ENCODE results near the gene HIBCH. TPM values are rescaled to one million over a fixed set of nuclear protein-coding genes. Genes with fewer than 3 reads are reported as not detected.

Gene HIBCH
- total RNA-seq, 1 experiment from 2014 or later = 21.7 TPM

GRCh38 chr2:190221429-190221828, 98.2 kb downstream of the HIBCH start:
- H3K4me3 ChIP-seq (ENCODE audit: low read depth in 2 of 2, low read length in 2 of 2) = no peak overlapping the region
- in situ Hi-C loops (cut with HindIII; ENCODE audit: low pct_unique_long_range_greater_than_20kb, low sequenced_read_pairs) (no loop called here), intact Hi-C loops (cut with micrococcal nuclease; ENCODE audit: unreplicated experiment) (no loop called here)
- CTCF ChIA-PET = no interaction called here
- ATAC-seq (no peak), DNase-seq (ENCODE audit: low read depth, low spot score) (no peak)
- no peaks in the 10 kb centered on the region for H3K27me3 ChIP-seq (ENCODE audit: control insufficient read depth, insufficient read depth, low read length)
- no TSS peak for BruUV-seq (replicated peaks)
- no peak overlapping the region for H3K27ac ChIP-seq (ENCODE audit: low read length)
- no peak for TF ChIP-seq CTCF (IDR thresholded peaks at IDR 0.05)
- no peak for TF ChIP-seq POLR2AphosphoS5 (IDR thresholded peaks at IDR 0.05; ENCODE audit: low read depth, low read length)
- TF ChIP-seq SIN3A (IDR thresholded peaks at IDR 0.05; ENCODE audit: borderline replicate concordance, insufficient read depth, low read depth, low read length) = no peak
- TF ChIP-seq TCF7L2 (IDR thresholded peaks at IDR 0.05; ENCODE audit: low read depth, low read length) = no peak
- TF ChIP-seq REST (IDR thresholded peaks at IDR 0.05; ENCODE audit: insufficient read depth in 1 of 2, low read depth in 2 of 2, low read length in 1 of 2) = no peak
- POLR2A ChIA-PET = no interaction called here
- H3K9me3 ChIP-seq (ENCODE audit: control insufficient read depth, insufficient read depth, low read depth, low read length) = no peaks in the 10 kb centered on the region
- no peaks in the 10 kb centered on the region for H3K36me3 ChIP-seq (ENCODE audit: control insufficient read depth, insufficient read depth, low read length)
- no peaks in the 10 kb centered on the region for H3K4me1 ChIP-seq (ENCODE audit: control insufficient read depth, insufficient read depth, low read length)

GRCh38 chr2:190219186-190219585, 100.4 kb downstream of the HIBCH start:
- no peak for TF ChIP-seq SIN3A (IDR thresholded peaks at IDR 0.05; ENCODE audit: borderline replicate concordance, insufficient read depth, low read depth, low read length)
- TF ChIP-seq CTCF (IDR thresholded peaks at IDR 0.05) = no peak
- TF ChIP-seq POLR2AphosphoS5 (IDR thresholded peaks at IDR 0.05; ENCODE audit: low read depth, low read length) = no peak
- TF ChIP-seq REST (IDR thresholded peaks at IDR 0.05; ENCODE audit: insufficient read depth in 1 of 2, low read depth in 2 of 2, low read length in 1 of 2) = no peak
- no peak for TF ChIP-seq TCF7L2 (IDR thresholded peaks at IDR 0.05; ENCODE audit: low read depth, low read length)
- ATAC-seq (no peak), DNase-seq (ENCODE audit: low read depth, low spot score) (no peak)
- H3K4me3 ChIP-seq (ENCODE audit: low read depth in 2 of 2, low read length in 2 of 2) = no peak overlapping the region
- no peaks in the 10 kb centered on the region for H3K9me3 ChIP-seq (ENCODE audit: control insufficient read depth, insufficient read depth, low read depth, low read length)
- CTCF ChIA-PET = no interaction called here
- BruUV-seq (replicated peaks) = no TSS peak
- H3K27me3 ChIP-seq (ENCODE audit: control insufficient read depth, insufficient read depth, low read length) = no peaks in the 10 kb centered on the region
- intact Hi-C loops (cut with micrococcal nuclease; ENCODE audit: unreplicated experiment) = no loop called here
- no peaks in the 10 kb centered on the region for H3K4me1 ChIP-seq (ENCODE audit: control insufficient read depth, insufficient read depth, low read length)
- H3K36me3 ChIP-seq (ENCODE audit: control insufficient read depth, insufficient read depth, low read length) = no peaks in the 10 kb centered on the region
- POLR2A ChIA-PET = no interaction called here
- no peak overlapping the region for H3K27ac ChIP-seq (ENCODE audit: low read length)
- in situ Hi-C loops (cut with HindIII; ENCODE audit: low pct_unique_long_range_greater_than_20kb, low sequenced_read_pairs) = no loop called here
